ENCODE measurements around the gene ADIPOQ. TPM values are rescaled to one million over a fixed set of nuclear protein-coding genes. Genes with fewer than 3 reads are reported as not detected.
"Not testable (repeated sequence)": the region's sequence is repeated elsewhere in the genome, so short reads cannot be mapped to it uniquely, and the experiment has no call there.

ADIPOQ gene
- total RNA-seq, 1 experiment from 2014 or later: not detected

DNA sequence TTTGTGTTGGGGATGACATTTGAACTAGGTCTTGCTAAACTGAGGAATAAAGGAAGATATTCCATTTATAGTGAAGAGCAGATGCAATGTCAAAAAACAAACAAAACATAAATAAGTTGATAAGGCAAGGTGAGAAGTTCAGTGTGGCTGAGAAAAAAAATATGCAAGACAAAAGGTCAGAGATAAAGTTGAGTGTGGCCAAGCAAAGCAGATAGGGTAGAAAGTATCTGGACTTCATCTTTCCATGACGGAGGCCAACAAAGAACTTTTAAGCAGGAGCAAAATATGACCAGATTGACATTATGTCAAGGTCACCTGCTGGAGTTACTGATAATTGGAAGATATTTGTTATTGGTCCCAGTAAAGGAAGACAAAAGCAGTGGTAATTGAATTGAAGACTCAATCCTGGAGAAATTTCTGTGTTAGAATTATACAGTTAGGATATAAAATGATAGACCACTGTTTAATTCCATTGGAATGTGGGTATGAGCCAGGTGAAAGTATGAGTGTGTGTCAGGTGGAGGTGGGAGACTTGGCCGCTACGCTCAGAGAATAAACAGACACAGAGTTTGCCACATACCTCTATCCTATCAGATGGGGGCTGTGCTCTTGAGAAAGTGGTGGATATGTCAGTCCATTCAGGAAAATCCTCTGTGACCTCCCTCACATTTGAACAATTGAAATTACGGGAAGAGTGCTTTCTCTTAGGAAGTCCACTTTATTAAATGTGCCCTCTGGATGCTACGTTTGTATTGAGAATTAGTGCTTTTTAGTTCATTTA, 28.1 kb downstream of the ADIPOQ start:
- no peak for DNase-seq (ENCODE audit: low spot score)

DNA sequence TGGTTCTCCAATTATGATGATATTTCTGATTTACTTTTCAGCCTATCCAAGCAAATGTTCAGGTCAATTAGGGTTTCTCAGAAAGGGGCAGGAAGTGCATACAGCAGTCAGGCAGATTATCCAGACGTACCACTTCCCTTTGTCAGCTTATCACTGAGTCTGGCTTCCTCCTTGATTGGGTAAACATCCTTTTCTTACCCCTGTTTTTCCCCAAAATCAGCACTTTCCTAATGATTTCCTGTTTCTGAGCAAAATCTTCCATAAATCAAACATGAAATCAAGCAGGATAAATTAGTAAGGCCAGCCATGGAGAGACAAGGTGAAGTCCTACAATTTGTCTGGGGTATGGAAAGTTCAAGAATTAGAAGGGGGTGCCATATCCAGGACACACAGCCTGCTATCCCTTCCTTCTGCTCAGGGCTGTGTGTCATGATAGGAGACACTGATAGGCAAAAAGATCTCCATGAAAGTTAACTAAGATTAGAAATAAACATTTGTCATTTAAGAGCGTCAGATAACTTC, 29.0 kb downstream of the ADIPOQ start:
- DNase-seq (ENCODE audit: low spot score): no peak

DNA sequence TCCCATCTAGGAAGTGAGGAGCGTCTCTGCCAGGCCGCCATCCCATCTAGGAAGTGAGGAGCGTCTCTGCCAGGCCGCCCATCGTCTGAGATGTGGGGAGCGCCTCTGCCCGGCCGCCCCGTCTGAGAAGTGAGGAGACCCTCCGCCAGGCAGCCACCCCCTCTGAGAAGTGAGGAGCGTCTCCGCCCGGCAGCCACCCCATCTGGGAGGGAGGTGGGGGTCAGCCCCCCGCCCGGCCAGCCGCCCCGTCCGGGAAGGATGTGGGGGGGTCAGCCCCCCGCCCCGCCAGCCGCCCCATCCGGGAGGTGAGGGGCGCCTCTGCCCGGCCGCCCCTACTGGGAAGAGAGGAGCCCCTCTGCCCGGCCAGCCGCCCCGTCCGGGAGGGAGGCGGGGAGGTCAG, 31.3 kb downstream of the ADIPOQ start:
- not testable (repeated sequence) for DNase-seq (ENCODE audit: low spot score)

DNA sequence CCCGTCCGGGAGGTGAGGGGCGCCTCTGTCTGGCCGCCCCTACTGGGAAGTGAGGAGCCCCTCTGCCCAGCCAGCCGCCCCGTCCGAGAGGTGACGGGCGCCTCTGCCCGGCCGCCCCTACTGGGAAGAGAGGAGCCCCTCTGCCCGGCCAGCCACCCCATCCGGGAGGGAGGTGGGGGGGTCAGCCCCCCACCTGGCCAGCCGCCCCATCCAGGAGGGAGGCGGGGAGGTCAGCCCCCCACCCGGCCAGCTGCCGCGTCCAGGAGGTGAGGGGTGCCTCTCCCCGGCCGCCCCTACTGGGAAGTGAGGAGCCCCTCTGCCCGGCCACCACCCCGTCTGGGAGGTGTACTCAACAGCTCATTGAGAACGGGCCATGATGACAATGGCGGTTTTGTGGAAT, 31.7 kb downstream of the ADIPOQ start:
- DNase-seq (ENCODE audit: low spot score): not testable (repeated sequence)

DNA sequence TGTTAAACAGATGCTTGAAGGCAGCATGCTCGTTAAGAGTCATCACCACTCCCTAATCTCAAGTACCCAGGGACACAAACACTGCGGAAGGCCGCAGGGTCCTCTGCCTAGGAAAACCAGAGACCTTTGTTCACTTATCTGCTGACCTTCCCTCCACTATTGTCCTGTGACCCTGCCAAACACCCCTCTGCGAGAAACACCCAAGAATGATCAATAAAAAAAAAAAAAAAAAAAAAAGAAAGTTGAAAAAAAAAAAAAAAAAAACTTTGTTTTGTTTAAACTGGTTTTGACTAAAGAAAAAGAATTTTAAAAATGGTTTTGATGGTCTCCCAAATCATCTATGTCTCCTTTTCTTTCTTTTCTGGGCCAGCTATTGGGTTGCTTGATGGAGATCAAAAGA, 32.3 kb downstream of the ADIPOQ start:
- DNase-seq (ENCODE audit: low spot score): not testable (repeated sequence)

DNA sequence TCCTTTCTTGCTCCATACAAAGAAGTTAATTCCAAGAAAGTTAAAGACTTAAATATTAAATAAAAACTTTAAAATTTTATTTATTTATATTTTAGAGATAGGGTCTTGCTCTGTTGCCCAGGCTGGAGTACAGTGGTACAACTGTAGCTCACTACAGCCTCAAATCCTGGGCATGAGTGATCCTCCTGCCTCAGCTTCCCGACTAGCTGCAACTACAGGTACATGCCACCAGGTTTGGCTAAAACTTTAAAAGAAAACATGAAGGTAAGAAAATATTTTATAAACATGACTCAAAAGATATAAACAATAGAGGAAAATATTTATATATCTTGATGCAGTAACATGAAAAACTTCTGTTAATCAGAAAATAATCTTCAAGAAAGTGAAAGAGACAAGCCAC, 33.2 kb downstream of the ADIPOQ start:
- DNase-seq (ENCODE audit: low spot score): no peak

DNA sequence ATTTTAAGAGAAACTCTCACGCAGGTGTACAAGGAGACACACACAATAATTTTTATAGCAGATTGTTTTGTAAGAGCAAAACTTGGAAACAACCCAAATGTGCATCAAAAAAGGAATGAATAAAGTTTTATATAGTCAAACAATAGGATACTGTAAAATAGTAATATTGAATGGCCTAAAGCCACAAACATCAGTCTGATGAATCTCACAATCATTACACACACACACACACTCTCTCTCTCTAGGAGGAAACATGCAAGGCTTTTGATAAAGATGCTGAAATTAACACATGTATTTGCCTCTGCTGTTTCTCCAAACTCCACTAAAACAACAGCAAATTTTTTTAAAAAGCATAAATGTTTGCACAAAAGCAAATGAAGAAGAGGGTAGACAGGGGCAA, 37.3 kb downstream of the ADIPOQ start:
- DNase-seq (ENCODE audit: low spot score): no peak

DNA sequence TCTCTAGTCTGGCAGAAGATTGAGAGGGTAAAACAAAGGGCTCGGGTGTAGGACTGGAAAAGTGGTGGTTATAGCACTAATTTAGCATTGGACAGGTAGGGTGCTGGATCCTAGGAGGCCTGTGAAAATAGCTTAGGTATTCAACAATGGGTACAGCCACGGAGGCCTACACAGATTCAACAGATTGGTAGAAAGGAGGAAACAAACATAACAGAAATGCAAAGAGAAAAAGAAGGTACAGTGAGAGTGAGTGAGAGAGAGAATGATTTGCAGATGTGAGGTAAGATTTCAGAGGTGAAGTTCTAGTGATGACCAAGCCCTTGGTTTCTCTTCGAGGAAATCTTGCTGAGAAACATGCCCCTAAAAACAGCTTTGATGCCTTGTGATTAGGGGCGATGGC, 37.9 kb downstream of the ADIPOQ start:
- DNase-seq (ENCODE audit: low spot score): no peak

DNA sequence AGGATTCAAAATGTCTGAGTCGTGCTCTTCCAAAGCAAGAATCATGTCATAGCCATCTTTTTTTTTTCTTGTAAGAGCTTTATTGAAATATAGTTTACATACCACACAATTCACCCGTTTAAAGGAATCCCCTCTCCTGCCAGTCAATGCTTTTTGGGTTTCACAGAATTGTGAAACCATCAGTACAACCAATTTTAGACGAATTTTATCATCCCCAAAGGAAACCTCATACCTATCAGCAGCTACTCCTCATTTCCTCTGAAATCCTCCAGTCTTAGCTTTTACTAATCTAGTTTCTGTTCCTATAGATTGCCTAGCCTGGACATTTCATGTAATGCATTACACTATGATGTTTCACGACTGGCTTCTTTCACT, 39.6 kb downstream of the ADIPOQ start:
- DNase-seq (ENCODE audit: low spot score): no peak

DNA sequence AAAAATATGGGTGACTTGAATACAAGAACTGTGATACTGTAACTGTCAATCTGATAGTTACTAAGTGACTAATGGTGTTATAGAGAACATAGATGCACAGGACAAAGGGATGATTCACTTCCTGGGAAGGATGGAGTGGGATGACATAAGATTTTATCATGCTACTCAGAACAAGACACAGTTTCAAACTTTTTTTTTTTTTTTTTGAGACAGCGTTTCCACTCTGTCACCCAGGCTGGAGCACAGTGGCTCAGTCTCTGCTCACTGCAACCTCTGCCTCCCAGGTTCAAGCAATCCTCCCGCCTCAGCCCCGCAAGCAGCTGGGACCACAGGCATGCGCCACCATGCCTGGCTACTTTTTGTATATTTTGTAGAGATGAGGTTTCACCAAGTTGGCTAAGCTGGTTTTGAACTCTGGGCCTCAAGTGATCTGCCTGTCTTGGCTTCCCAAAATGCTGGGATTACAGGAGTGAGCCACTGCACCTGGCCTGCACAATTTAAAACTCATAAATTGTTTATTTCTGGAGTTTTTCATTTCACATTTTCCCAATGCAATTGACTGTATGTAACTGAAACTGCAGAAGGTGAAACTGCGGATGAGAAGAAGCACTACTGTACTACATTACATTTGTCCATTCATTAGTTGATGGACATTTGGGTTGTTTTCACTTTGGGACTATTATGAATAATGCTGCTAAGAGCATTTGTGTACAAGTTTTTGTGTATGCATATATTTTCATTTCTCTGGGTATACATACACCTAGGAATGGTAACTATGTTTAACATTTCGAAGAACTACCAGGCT, 40.6 kb downstream of the ADIPOQ start:
- DNase-seq (ENCODE audit: low spot score): peak; percentile 54

DNA sequence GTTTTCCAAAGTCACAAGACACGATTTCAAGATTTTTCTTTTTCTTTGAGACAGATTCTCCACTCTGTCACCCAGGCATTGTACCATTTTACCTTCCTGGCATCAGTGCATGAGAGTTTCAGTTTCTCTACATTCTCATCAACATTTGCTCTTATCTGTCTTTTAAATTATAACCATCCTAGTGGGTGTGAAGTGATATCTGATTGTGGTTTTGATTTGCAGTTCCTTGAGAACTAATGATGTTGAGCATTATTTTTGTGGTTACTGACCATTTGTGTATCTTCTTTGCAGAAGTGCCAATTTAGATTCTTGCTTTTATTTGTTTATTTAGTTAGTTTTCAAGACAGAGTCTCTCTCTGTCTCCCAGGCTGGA, 41.2 kb downstream of the ADIPOQ start:
- DNase-seq (ENCODE audit: low spot score): no peak

DNA sequence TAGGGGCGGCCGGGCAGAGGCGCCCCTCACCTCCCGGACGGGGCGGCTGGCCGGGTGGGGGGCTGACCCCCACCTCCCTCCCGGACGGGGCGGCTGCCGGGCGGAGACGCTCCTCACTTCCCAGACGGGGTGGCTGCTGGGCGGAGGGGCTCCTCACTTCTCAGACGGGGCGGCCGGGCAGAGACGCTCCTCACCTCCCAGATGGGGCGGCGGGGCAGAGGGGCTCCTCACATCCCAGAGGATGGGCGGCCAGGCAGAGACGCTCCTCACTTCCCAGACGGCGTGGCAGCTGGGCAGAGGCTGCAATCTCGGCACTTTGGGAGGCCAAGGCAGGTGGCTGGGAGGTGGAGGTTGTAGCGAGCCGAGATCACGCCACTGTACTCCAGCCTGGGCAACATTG, 42.4 kb downstream of the ADIPOQ start:
- not testable (repeated sequence) for DNase-seq (ENCODE audit: low spot score)

DNA sequence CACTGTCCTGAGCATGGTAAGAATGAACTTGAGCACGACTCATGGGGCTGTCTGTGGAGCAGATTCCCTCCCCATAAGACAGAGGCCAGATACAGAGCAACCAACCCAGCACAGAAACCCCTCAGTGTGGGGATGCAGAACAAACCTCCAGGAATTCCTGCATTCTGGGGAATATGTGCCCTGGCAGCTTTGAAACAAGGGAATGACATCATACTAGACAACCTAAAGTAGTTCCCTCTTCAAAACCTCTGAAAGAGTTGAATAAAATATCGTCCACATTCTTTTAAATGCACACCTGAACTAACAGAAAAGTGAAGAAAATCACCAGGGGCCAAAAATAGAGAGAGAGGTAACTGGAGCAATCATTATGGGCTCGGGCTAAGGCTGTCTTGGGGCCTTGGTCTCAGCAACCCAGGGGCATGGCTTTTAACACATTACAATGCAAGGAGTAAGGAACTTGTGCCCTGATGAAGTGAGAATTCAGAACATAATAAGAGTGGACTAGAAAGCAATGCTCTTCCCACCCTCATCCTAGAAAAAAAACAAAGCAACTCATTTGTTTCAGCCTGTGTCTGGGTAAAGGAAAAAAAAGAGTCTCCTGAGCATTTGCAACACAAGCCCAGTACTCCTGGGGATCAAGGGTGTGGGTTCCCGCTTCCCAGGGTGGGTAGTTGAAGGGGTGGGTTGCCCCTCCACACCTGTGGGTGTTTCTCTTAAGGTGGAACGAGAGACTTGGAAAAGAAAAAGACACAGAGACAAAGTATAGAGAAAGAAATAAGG, 43.9 kb downstream of the ADIPOQ start:
- no peak for DNase-seq (ENCODE audit: low spot score)

DNA sequence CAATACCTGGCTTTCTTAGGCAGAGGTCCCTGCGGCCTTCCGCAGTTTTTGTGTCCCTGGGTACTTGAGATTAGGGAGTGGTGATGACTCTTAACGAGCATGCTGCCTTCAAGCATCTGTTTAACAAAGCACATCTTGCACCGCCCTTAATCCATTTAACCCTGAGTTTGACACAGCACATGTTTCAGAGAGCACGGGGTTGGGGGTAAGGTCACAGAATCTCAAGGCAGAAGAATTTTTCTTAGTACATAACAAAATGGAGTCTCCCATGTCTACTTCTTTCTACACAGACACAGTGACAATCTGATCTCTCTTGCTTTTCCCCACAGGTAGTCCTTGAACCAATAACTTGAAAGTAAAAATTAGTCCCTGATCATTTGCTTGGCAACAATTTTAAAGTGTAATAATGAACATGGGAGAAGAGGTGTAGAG, 45.0 kb downstream of the ADIPOQ start:
- not testable (repeated sequence) for DNase-seq (ENCODE audit: low spot score)

DNA sequence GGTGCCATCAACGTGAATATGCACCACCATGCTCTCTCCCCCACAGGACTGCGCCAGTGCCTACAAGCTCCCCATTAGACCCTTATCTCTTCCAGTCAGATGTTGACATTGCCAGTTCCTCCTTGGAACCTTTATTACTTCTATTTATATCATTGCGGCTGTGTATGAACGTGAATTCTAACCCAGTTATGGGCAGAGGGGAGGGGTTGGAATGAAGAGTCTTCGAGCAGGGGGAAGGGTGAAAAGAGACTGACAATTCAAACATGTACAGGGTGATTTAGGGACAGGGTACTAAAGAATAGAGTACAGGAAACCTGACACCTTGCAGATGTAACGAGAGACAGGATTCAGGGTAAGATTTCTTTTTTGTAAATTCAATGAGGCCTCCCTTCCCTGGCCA, 46.1 kb downstream of the ADIPOQ start:
- no peak for DNase-seq (ENCODE audit: low spot score)

DNA sequence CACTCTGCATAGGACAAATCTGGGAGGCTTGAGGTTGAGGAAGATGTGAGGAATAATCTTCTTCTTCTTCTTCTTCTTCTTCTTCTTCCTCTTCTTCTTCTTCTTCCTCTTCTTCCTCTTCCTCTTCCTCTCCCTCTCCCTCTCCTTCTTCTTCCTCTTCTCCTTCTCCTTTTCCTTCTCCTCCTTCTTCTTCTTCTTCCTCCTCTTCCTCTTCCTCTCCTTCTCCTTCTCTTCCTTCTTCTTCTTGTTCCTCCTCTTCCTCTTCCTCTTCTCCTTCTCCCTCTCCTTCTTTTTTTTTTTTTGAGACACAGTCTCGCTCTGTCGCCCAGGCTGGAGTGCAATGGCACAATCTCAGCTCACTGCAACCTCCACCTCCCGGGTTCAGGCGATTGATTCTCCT, 47.2 kb downstream of the ADIPOQ start:
- not testable (repeated sequence) for DNase-seq (ENCODE audit: low spot score)

DNA sequence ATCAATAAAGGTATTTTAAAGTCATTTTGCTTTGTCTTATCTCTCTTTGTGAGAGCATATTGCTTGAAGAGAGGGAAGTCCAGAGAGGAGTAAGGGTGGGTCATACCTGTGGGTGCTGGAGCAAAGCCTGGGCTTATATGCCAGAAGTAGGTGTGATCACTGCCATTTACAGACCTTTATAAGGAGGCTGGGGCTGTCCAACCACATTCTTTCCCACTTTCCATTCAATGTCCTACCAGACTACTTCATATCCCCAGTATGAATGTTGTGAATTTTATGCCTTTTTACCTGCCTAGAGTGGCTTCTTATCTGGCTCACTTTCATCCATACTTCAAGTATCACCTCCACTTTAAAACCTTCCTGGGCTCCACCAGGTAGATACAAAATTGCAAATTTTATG, 48.4 kb downstream of the ADIPOQ start:
- DNase-seq (ENCODE audit: low spot score): no peak

DNA sequence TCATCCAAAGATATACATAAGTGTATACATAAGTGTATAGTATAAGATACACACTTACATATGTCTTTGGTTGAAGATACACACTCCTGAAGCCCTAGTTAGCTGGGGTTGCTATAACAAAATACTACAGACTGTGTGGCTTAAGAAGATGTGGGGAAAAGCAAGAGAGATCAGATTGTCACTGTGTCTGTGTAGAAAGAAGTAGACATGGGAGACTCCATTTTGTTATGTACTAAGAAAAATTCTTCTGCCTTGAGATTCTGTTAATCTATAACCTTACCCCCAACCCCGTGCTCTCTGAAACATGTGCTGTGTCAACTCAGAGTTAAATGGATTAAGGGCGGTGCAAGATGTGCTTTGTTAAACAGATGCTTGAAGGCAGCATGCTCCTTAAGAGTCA, 50.6 kb downstream of the ADIPOQ start:
- not testable (repeated sequence) for DNase-seq (ENCODE audit: low spot score)

DNA sequence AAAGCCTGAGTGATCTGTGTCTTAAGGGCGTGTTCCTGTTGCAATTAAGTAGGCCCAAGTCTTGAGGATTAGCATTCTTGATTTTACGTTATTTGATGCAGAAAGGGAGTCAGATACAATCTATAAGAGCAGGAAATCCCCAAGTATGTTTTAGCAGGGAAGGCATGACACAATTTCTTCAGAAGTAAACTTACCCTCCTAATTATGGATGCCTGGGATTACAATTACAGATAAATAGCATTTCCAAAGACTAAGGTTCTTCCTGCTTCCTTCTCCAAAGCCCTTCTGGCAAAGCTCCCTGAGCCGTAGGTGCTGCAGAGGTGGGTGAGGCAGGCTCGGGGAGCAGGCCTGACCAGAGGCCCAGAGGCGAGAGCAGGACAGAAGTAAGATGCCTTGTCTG, 52.9 kb downstream of the ADIPOQ start:
- no peak for DNase-seq (ENCODE audit: low spot score)

DNA sequence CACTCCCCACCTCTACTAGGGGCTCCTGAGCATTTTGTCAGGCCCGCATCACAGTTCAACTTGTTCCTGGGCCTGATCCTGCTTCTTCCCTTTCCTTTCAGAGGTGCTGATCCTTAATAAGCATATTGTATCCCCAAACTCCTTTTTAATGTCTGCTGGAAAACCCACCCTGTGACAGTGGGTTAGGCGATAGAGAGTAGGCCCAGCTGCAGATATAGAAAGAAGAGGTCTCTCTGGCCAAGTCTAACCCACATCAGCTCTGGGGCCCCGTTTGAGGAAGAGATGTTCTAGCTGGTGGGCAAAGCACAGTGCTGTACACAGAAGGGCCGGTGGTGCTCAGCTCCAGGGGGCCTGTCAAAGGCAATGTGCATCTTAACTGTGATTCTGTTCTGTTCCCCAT, 53.5 kb downstream of the ADIPOQ start:
- DNase-seq (ENCODE audit: low spot score): no peak

DNA sequence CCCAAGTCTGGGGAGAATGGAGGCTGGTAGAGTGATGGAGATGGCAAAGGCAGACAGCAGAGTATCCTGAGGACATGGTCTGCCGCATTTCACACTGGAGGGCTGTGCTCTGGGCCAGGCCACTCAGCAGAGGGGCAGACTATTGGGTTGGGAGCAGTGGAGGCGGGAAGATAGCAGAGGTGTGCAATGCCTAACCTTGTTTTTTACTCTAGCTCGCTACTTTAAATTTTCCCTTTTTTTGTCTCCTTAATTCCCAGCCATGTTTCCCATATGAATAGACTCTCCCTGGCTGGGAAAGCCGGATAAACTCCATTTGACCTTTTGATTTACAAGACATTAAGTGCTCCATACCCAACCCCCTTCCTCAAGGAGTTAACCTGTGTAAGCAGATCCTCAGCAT, 54.4 kb downstream of the ADIPOQ start:
- no peak for DNase-seq (ENCODE audit: low spot score)

DNA sequence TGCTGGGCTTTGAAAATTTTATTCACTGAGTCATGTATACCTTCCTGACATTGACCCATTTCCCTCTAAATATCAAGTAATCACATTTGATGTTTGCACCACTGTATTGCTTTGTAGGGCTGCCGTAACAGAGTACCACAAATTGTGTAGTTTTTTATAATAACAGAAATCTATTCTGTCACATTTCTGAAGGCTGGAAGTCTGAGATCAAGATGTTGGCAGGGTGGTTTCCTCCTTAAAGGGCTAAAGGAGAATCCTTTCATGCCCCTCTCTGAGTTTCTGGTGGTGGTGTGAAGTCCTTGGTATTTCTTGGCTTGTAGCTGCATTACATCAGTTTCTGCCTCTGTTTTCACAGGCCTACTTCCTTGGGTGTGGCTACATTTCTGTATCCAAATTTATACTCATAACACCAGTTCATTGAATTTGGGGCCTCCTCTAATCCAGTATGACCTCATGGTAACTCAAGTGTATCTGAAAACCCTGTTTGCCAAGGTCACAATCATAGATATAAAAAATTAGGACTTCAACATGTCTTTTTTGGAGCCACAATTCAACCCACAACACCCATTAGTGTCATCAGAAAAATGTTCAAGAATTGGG, 58.7 kb downstream of the ADIPOQ start:
- DNase-seq (ENCODE audit: low spot score): peak; percentile 19

Measured in H4 (cell line).